Measurements from ENCODE around the gene KIF20B. TPM values are rescaled to one million over a fixed set of nuclear protein-coding genes. Genes with fewer than 3 reads are reported as not detected.

The KIF20B gene
- total RNA-seq, 1 donor from 2014 or later, result 26.1 TPM

GRCh38 chr10:89657302-89657701 lies 44.1 kb upstream of the KIF20B start:
- no peak overlapping the region for H3K4me3 ChIP-seq (ENCODE audit: low read depth, low read length)

GRCh38 chr10:89659143-89660131 lies 42.0 kb upstream of the KIF20B start:
- TF ChIP-seq, protein P1, sequence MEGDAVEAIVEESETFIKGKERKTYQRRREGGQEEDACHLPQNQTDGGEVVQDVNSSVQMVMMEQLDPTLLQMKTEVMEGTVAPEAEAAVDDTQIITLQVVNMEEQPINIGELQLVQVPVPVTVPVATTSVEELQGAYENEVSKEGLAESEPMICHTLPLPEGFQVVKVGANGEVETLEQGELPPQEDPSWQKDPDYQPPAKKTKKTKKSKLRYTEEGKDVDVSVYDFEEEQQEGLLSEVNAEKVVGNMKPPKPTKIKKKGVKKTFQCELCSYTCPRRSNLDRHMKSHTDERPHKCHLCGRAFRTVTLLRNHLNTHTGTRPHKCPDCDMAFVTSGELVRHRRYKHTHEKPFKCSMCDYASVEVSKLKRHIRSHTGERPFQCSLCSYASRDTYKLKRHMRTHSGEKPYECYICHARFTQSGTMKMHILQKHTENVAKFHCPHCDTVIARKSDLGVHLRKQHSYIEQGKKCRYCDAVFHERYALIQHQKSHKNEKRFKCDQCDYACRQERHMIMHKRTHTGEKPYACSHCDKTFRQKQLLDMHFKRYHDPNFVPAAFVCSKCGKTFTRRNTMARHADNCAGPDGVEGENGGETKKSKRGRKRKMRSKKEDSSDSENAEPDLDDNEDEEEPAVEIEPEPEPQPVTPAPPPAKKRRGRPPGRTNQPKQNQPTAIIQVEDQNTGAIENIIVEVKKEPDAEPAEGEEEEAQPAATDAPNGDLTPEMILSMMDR (conservative IDR thresholded peaks at IDR 0.05; ENCODE audit: low read depth, low read length), result no peak
- H3K4me3 ChIP-seq (ENCODE audit: low read depth, low read length), result no peak overlapping the region
- no peak for DNase-seq (ENCODE audit: low read depth)

More at GRCh38 chr10:89657302-89657701, 44.1 kb upstream of the KIF20B start:
- TF ChIP-seq, protein P1 (conservative IDR thresholded peaks at IDR 0.05; ENCODE audit: low read depth, low read length), result no peak
- DNase-seq (ENCODE audit: low read depth), result no peak

GRCh38 chr10:89662596-89662995 lies 38.8 kb upstream of the KIF20B start:
- TF ChIP-seq, protein P1 (conservative IDR thresholded peaks at IDR 0.05; ENCODE audit: low read depth, low read length), result no peak
- DNase-seq (ENCODE audit: low read depth), result no peak
- H3K4me3 ChIP-seq (ENCODE audit: low read depth, low read length), result no peak overlapping the region

DNA sequence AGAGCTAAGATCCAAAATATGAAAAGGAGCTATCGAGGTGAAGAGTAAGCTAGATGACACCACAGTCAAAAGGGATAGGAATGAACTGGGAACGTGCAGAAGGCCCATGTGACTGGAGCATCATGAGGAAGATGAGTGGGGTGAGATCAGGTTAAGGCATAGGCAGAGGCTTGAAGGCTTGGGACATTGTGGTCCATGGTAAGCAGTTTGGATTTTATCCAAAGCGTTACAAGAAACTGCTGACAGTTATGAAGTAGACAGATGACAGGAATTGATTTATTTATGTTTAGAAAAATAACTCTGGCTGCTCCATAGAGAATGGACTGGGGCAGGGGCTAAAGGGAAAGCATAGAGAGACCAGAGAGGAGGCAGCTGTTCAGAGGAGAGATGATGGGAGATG lies 38.2 kb upstream of the KIF20B start:
- TF ChIP-seq, protein P1 (conservative IDR thresholded peaks at IDR 0.05; ENCODE audit: low read depth, low read length), result no peak
- no peak overlapping the region for H3K4me3 ChIP-seq (ENCODE audit: low read depth, low read length)
- no peak for DNase-seq (ENCODE audit: low read depth)

- TF ChIP-seq, protein P1 (conservative IDR thresholded peaks at IDR 0.05; ENCODE audit: low read depth, low read length), result no peak
- DNase-seq (ENCODE audit: low read depth), result no peak
- no peak overlapping the region for H3K4me3 ChIP-seq (ENCODE audit: low read depth, low read length)
Measured at GRCh38 chr10:89664203-89664602, 37.2 kb upstream of the KIF20B start.

DNA sequence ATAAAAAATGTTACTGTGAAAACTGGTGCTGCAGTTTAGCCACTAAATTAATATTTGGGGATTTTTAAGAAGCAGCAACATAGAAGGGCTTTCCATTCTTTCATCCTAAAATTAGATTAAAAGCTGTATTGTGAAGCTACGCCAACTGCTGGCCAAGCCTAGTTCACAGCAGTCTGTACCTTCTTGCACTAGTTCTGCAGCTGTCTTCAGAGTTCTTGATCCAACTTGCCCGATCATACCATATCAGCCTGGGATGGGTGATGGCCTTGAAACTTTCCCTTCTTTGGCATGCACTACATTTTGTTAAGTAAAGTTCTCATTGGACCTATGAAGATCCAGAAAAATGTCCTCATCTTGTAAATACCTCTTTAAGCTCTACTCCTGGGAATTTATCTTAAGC lies 36.1 kb upstream of the KIF20B start:
- no peak for DNase-seq (ENCODE audit: low read depth)
- H3K4me3 ChIP-seq (ENCODE audit: low read depth, low read length), result no peak overlapping the region
- TF ChIP-seq, protein P1 (conservative IDR thresholded peaks at IDR 0.05; ENCODE audit: low read depth, low read length), result no peak
